Endothelial cell of umbilical vein (primary cell): ENCODE measurements around the gene MDP1. TPM values are rescaled to one million over a fixed set of nuclear protein-coding genes. Genes with fewer than 3 reads are reported as not detected.

Experiments used
- BruUV-seq: library from RNA; stranded (reverse); fragments of 400-500 nt; replicated peaks from 2 replicates; lab custom pipeline; 2021; lab: Mats Ljungman, UMichigan
- CTCF ChIA-PET: fragments of 300-600, 350-600 bp; sonication (Branson Sonifier 250); formaldehyde crosslinking; loops from one replicate; lab custom pipeline; 2021; ENCODE audit warnings: antibody characterized with exemption, inconsistent platforms; lab: Charles Lee
- POLR2A ChIA-PET: fragments of 300-600, 350-600 bp; sonication (Branson Sonifier 250); formaldehyde crosslinking; loops from one replicate; lab custom pipeline; 2021; ENCODE audit warnings: antibody characterized with exemption, inconsistent platforms; lab: Charles Lee
- DNase-seq: peaks from one replicate; pipeline ENCODE4 v3.0.0-alpha.2; 2011; ENCODE audit warnings: low read depth, low spot score
- FAIRE-seq: peaks from 2 replicates; lab custom pipeline; 2011; peaks lifted over from hg19 to GRCh38; lab: Jason Lieb, UNC
- H2AFZ ChIP-seq: 2 replicates; pipeline ENCODE4 v1.6.0; 2012; ENCODE audit warnings: low read depth, low read length, control low read depth, inconsistent platforms
- H3K27ac ChIP-seq: 2 replicates; pipeline ENCODE4 v1.5.1; 2011; ENCODE audit warnings: low read depth, mild to moderate bottlenecking, control low read depth, low read length, moderate library complexity; ENCODE audit not compliant: insufficient read depth
- H3K27me3 ChIP-seq, 2 experiments: 2 replicates each; pipeline versions ENCODE4 v1.6.0 to v1.6.1; 2011; ENCODE audit warnings: low read length in 2 of 2, mixed read lengths in 1 of 2; ENCODE audit not compliant: control insufficient read depth in 2 of 2, insufficient read depth in 2 of 2
- H3K36me3 ChIP-seq, 2 experiments: 2 replicates in 1 of 2; 3 replicates in 1 of 2; pipeline ENCODE4 v1.5.1; 2011; ENCODE audit warnings: low read length in 2 of 2, mild to moderate bottlenecking in 1 of 2, moderate library complexity in 1 of 2; ENCODE audit not compliant: control insufficient read depth in 2 of 2, insufficient read depth in 2 of 2; ENCODE audit errors: extremely low read depth in 1 of 2
- H3K4me1 ChIP-seq: 3 replicates; pipeline ENCODE4 v1.5.1; 2011; ENCODE audit warnings: mild to moderate bottlenecking, low read length; ENCODE audit not compliant: control insufficient read depth, insufficient read depth; ENCODE audit errors: extremely low read depth
- H3K4me2 ChIP-seq: 2 replicates; pipeline ENCODE4 v1.6.1; 2011; ENCODE audit warnings: low read length, control low read depth, mixed read lengths; ENCODE audit not compliant: insufficient read depth
- H3K4me3 ChIP-seq, 3 experiments: fragments of 200-600 bp in 1 of 3; sonication (generic), shearing (Covaris generic) in 1 of 3; replicated peaks in 1 of 3; 2 replicates each; pipeline ENCODE4 v1.5.1; 2011 to 2016; ENCODE audit warnings: control low read depth in 3 of 3, low read length in 3 of 3, mild to moderate bottlenecking in 2 of 3, inconsistent platforms in 1 of 3, low read depth in 1 of 3, moderate library complexity in 1 of 3; ENCODE audit not compliant: insufficient read depth in 1 of 3
- H3K79me2 ChIP-seq: 2 replicates; pipeline ENCODE4 v1.6.0; 2012; ENCODE audit warnings: low read length, inconsistent platforms; ENCODE audit not compliant: control insufficient read depth, insufficient read depth
- H3K9ac ChIP-seq: replicated peaks from 2 replicates; pipeline ENCODE3; 2011; ENCODE audit warnings: low read length, control low read depth; ENCODE audit not compliant: insufficient read depth; ENCODE audit errors: extremely low read depth
- H3K9me1 ChIP-seq: replicated peaks from 3 replicates; pipeline ENCODE4 v1.6.0; 2011; ENCODE audit warnings: mild to moderate bottlenecking, low read length; ENCODE audit not compliant: control insufficient read depth, insufficient read depth; ENCODE audit errors: extremely low read depth
- H3K9me3 ChIP-seq: replicated peaks from 2 replicates; pipeline ENCODE4 v1.5.1; 2012; ENCODE audit warnings: low read length, inconsistent platforms; ENCODE audit not compliant: control insufficient read depth, insufficient read depth
- H4K20me1 ChIP-seq: replicated peaks from 2 replicates; pipeline ENCODE3; 2011; ENCODE audit warnings: mild to moderate bottlenecking, low read length; ENCODE audit not compliant: control insufficient read depth, insufficient read depth; ENCODE audit errors: extremely low read depth
- CTCF ChIP-seq, 2 donors: IDR thresholded peaks; 1 replicate in 1 of 2; 2 replicates in 1 of 2; pipeline ENCODE4 v1.5.1; 2011; ENCODE audit warnings: low read length in 2 of 2, mild to moderate bottlenecking in 2 of 2, moderate library complexity in 2 of 2, control low read depth in 1 of 2, inconsistent platforms in 1 of 2, low read depth in 1 of 2; ENCODE audit not compliant: insufficient read depth in 1 of 2; ENCODE audit errors: extremely low read depth in 1 of 2
- EZH2 ChIP-seq: IDR thresholded peaks from 2 replicates; pipeline ENCODE4 v1.6.1; 2012; ENCODE audit warnings: borderline replicate concordance, low read depth, mild to moderate bottlenecking, moderate library complexity, low read length, inconsistent platforms; ENCODE audit not compliant: severe bottlenecking
- FOS ChIP-seq: IDR thresholded peaks from 2 replicates; pipeline ENCODE4 v1.6.1; 2011; ENCODE audit warnings: mild to moderate bottlenecking, low read length, moderate library complexity, borderline replicate concordance; ENCODE audit not compliant: insufficient read depth
- GATA2 ChIP-seq: IDR thresholded peaks from 2 replicates; pipeline ENCODE4 v1.7.0; 2011; ENCODE audit warnings: low read depth, mild to moderate bottlenecking, moderate library complexity, mixed read lengths, low read length; ENCODE audit not compliant: insufficient read length, insufficient read depth
- JUN ChIP-seq: IDR thresholded peaks from 2 replicates; pipeline ENCODE4 v1.6.1; 2011; ENCODE audit warnings: borderline replicate concordance, low read depth; ENCODE audit not compliant: insufficient read length, insufficient read depth
- MAX ChIP-seq: IDR thresholded peaks from 2 replicates; pipeline ENCODE4 v1.6.1; 2011; ENCODE audit not compliant: insufficient read depth, insufficient read length
- MYC ChIP-seq: IDR thresholded peaks from one replicate; pipeline ENCODE4 v1.6.1; 2011; ENCODE audit warnings: mild to moderate bottlenecking, low read depth, low read length
- POLR2A ChIP-seq: IDR thresholded peaks from 2 replicates; pipeline ENCODE4 v1.6.1; 2012; ENCODE audit warnings: low read depth, mild to moderate bottlenecking, control low read depth, low read length
- POLR2AphosphoS5 ChIP-seq: IDR thresholded peaks from 2 replicates; pipeline ENCODE4 v1.6.1; 2012; ENCODE audit warnings: low read depth, mild to moderate bottlenecking, control low read depth, low read length, moderate library complexity; ENCODE audit not compliant: insufficient read depth
- dilution Hi-C: fragments of 300-500 bp; cut with MboI; formaldehyde crosslinking; loops from one replicate; pipeline ENCODE4 v1.15.0; 2019; ENCODE audit warnings: low sequenced_read_pairs; ENCODE audit not compliant: extremely low pct_ligation_motif_present
- intact Hi-C: fragments of 100-400 bp; cut with micrococcal nuclease; formaldehyde crosslinking; loops from one replicate; pipeline ENCODE4 v1.10.0; 2022
- polyA plus RNA-seq, 4 experiments: library from polyadenylated mRNA; depleted of rRNA in 3 of 4; stranded (reverse) in 3 of 4; unstranded in 1 of 4; fragments of >200 nt; gene quantifications; 2 replicates each; pipeline versions ENCODE4 v1.2.1 to v1.2.3, GENCODE V29; 2011 to 2012; ENCODE audit warnings: missing spikeins in 1 of 4
- total RNA-seq: library from RNA; stranded (reverse); gene quantifications from 2 replicates; pipeline ENCODE4 v1.2.3, GENCODE V29; 2021

Gene MDP1
- total and polyA plus RNA-seq, 2 donors (not counting 3 experiments of a cell fraction or from before 2014, with no cell fraction given): 8.1 to 22.7 TPM

- POLR2A ChIA-PET: no interaction called here
- DNase-seq: no peak
- CTCF ChIA-PET: interaction anchor here (1.1 to 1.2 kb wide), 2 partner anchors 8 to 11 kb away, joined by 3 to 4 read pairs; no protein-coding TSS in a partner anchor
- peaks cover 0 to 24% of the 10 kb centered on the region in 2 experiments for H3K36me3 ChIP-seq
- no peak overlapping the region for H3K27ac ChIP-seq
- no peak overlapping the region for H3K4me3 ChIP-seq
- BruUV-seq: no TSS peak
- no peak overlapping the region for H3K4me2 ChIP-seq
- no peaks in the 10 kb centered on the region for H3K27me3 ChIP-seq
- H2AFZ ChIP-seq: no peak overlapping the region
- dilution Hi-C loops: no loop called here
- H3K9ac ChIP-seq: no peak overlapping the region
- intact Hi-C loops: no loop called here
- no peaks in the 10 kb centered on the region for H3K79me2 ChIP-seq
- H3K9me1 ChIP-seq: no peaks in the 10 kb centered on the region
- no peaks in the 10 kb centered on the region for H3K9me3 ChIP-seq
- TF ChIP-seq MAX: no peak
- TF ChIP-seq POLR2AphosphoS5: no peak
- TF ChIP-seq FOS: no peak
- no peak for TF ChIP-seq CTCF (IDR thresholded peaks at IDR 0.05; ENCODE audit: extremely low read depth in 1 of 2, insufficient read depth in 1 of 2, low read depth in 1 of 2, low read length in 2 of 2)
- no peak for TF ChIP-seq GATA2
- TF ChIP-seq POLR2A: no peak
- TF ChIP-seq EZH2: no peak
- no peak for TF ChIP-seq JUN
- no peak for TF ChIP-seq MYC
- no peaks in the 10 kb centered on the region for H4K20me1 ChIP-seq
- no peak for FAIRE-seq
- H3K4me1 ChIP-seq: no peaks in the 10 kb centered on the region
Observed at GRCh38 chr14:24177891-24178290, 38.0 kb downstream of the MDP1 start.
